K562 (cell line): ENCODE results near the gene IFT122. TPM values are rescaled to one million over a fixed set of nuclear protein-coding genes. Genes with fewer than 3 reads are reported as not detected.

Experiments used
- ATAC-seq: fragments of 200-7000 bp; cut with Tn5 transposase; 3 replicates; pipeline ENCODE4 v1.9.1; 2020; ENCODE audit warnings: moderate library complexity
- BruUV-seq: library from RNA; stranded (reverse); fragments of 400-500 nt; replicated peaks from 2 replicates; lab custom pipeline; 2021; lab: Mats Ljungman, UMichigan
- CTCF ChIA-PET: fragments of 300-600 bp; formaldehyde crosslinking; extraction: SDS; loops from one replicate; lab custom pipeline; 2021; ENCODE audit warnings: low intra/inter-chr PET ratio; lab: Yijun Ruan, JAX
- POLR2A ChIA-PET: fragments of 300-600, 350-650 bp; sonication (Branson Sonifier 250); formaldehyde crosslinking; extraction: SDS; loops from one replicate; lab custom pipeline; 2021; ENCODE audit warnings: antibody characterized with exemption, inconsistent platforms; lab: Yijun Ruan, JAX
- DNase-seq, 4 experiments: peaks; one replicate each; pipeline versions ENCODE4 v3.0.0 to v3.0.0-alpha.2; 2011 to 2018; ENCODE audit warnings: low spot score in 3 of 4, mixed read lengths in 3 of 4; ENCODE audit errors: extremely low read depth in 1 of 4
- FAIRE-seq: peaks from 2 replicates; lab custom pipeline; 2011; peaks lifted over from hg19 to GRCh38; lab: Jason Lieb, UNC
- H2AFZ ChIP-seq: 2 replicates; pipeline ENCODE4 v1.6.0; 2011; ENCODE audit warnings: low read depth, low read length, control low read depth, inconsistent platforms
- H3K27ac ChIP-seq: fragments of 200-600 bp; 3 replicates; pipeline ENCODE4 v1.8.0; 2011; ENCODE audit warnings: low read depth, mild to moderate bottlenecking, control low read depth, inconsistent platforms, low read length, moderate library complexity, mixed read lengths; ENCODE audit errors: extremely low read depth
- H3K27me3 ChIP-seq, 2 experiments: fragments of 300-600 bp in 1 of 2; 2 replicates in 1 of 2; 3 replicates in 1 of 2; pipeline versions ENCODE4 v1.6.0 to v1.8.0; 2011; ENCODE audit warnings: inconsistent platforms in 2 of 2, low read length in 2 of 2, mild to moderate bottlenecking in 1 of 2, mixed read lengths in 1 of 2, moderate library complexity in 1 of 2; ENCODE audit not compliant: control insufficient read depth in 2 of 2, insufficient read depth in 2 of 2
- H3K36me3 ChIP-seq: fragments of 300-600 bp; 3 replicates; pipeline ENCODE4 v1.8.0; 2011; ENCODE audit warnings: mild to moderate bottlenecking, low read length, inconsistent platforms; ENCODE audit not compliant: control insufficient read depth, insufficient read depth
- H3K4me1 ChIP-seq, 2 experiments: fragments of 200-600 bp in 1 of 2; replicated peaks in 1 of 2; 2 replicates in 1 of 2; 3 replicates in 1 of 2; pipeline versions ENCODE4 v1.5.1 to v1.8.0; 2011; ENCODE audit warnings: inconsistent platforms in 2 of 2, low read length in 2 of 2, mild to moderate bottlenecking in 1 of 2, mixed read lengths in 1 of 2, moderate library complexity in 1 of 2; ENCODE audit not compliant: control insufficient read depth in 2 of 2, insufficient read depth in 2 of 2
- H3K4me2 ChIP-seq: 2 replicates; pipeline ENCODE4 v1.6.1; 2011; ENCODE audit warnings: low read length, control low read depth, inconsistent platforms, mixed read lengths; ENCODE audit not compliant: insufficient read depth
- H3K4me3 ChIP-seq: fragments of 200-600 bp; sonication (generic), shearing (Covaris generic); 2 replicates; pipeline ENCODE4 v1.5.1; 2016; ENCODE audit warnings: control low read depth, inconsistent platforms
- H3K79me2 ChIP-seq: fragments of 200-600 bp; 3 replicates; pipeline ENCODE4 v1.8.0; 2011; ENCODE audit warnings: low read length, inconsistent platforms; ENCODE audit not compliant: control insufficient read depth, insufficient read depth
- H3K9ac ChIP-seq, 2 experiments: 2 replicates each; pipeline versions ENCODE4 v1.6.0 to v1.6.1; 2011; ENCODE audit warnings: low read depth in 2 of 2, low read length in 2 of 2, control low read depth in 1 of 2, inconsistent platforms in 1 of 2, mild to moderate bottlenecking in 1 of 2, mixed read lengths in 1 of 2; ENCODE audit not compliant: insufficient read depth in 1 of 2
- H3K9me1 ChIP-seq: one replicate; pipeline ENCODE4 v1.6.0; 2011; ENCODE audit warnings: inconsistent platforms, mild to moderate bottlenecking, low read length, moderate library complexity; ENCODE audit not compliant: control insufficient read depth, insufficient read depth
- H3K9me3 ChIP-seq: replicated peaks from 2 replicates; pipeline ENCODE4 v1.5.1; 2011; ENCODE audit warnings: low read depth, low read length, inconsistent platforms; ENCODE audit not compliant: control insufficient read depth, insufficient read depth
- H4K20me1 ChIP-seq: replicated peaks from 2 replicates; pipeline ENCODE4 v1.6.1; 2011; ENCODE audit warnings: low read length, inconsistent platforms, mixed read lengths; ENCODE audit not compliant: control insufficient read depth, insufficient read depth
- HSF4 ChIP-seq: fragments of 250-450 bp; sonication (Bioruptor Pico); IDR thresholded peaks from 2 replicates; pipeline ENCODE4 v2.1.2; 2022; ENCODE audit warnings: mild to moderate bottlenecking, moderate library complexity, borderline replicate concordance
- KAT7 ChIP-seq: sonication (generic); formaldehyde crosslinking; IDR thresholded peaks from 2 replicates; pipeline ENCODE4 v1.8.0; 2022; ENCODE audit warnings: missing genetic modification reagents, mild to moderate bottlenecking, borderline replicate concordance
- NEUROD1 ChIP-seq: fragments of 150-350 bp; IDR thresholded peaks from 2 replicates; pipeline ENCODE4 v1.6.1; 2014; ENCODE audit warnings: borderline replicate concordance, low read length, low read depth; ENCODE audit not compliant: partially characterized antibody
- RBM14 ChIP-seq: fragments of 200-400 bp; formaldehyde crosslinking; IDR thresholded peaks from 2 replicates; pipeline ENCODE4 v1.6.1; 2018; ENCODE audit warnings: low read depth, mild to moderate bottlenecking, low read length, moderate library complexity, borderline replicate concordance; ENCODE audit not compliant: insufficient read depth
- RNF2 ChIP-seq: sonication (generic); IDR thresholded peaks from 2 replicates; pipeline ENCODE4 v1.6.1; 2016
- SIX5 ChIP-seq, 2 experiments: IDR thresholded peaks; 2 replicates each; pipeline ENCODE4 v1.6.1; 2011; ENCODE audit warnings: low read length in 2 of 2, borderline replicate concordance in 1 of 2, low read depth in 1 of 2, mild to moderate bottlenecking in 1 of 2, moderate library complexity in 1 of 2; ENCODE audit not compliant: insufficient read depth in 1 of 2
- UBTF ChIP-seq, 2 experiments: IDR thresholded peaks; 2 replicates each; pipeline ENCODE4 v1.6.1; 2012; ENCODE audit warnings: improper control_type of control experiment in 2 of 2, low read depth in 2 of 2, low read length in 2 of 2, borderline replicate concordance in 1 of 2
- ZNF12 ChIP-seq: sonication (generic); formaldehyde crosslinking; IDR thresholded peaks from 2 replicates; pipeline ENCODE4 v1.4.0; 2020; ENCODE audit warnings: mild to moderate bottlenecking, missing genetic modification reagents
- ZNF561 ChIP-seq: fragments of 450-650 bp; formaldehyde crosslinking; conservative IDR thresholded peaks from 2 replicates; pipeline ENCODE4 v1.4.0; 2020; ENCODE audit warnings: mild to moderate bottlenecking, moderate library complexity
- ZNF609 ChIP-seq: sonication (generic); formaldehyde crosslinking; IDR thresholded peaks from 2 replicates; pipeline ENCODE4 v1.8.1; 2023; ENCODE audit warnings: missing genetic modification reagents, mild to moderate bottlenecking, borderline replicate concordance
- ZNF639 ChIP-seq, 2 experiments: fragments of 200-800 bp in 1 of 2; sonication (Bioruptor generic) in 1 of 2; sonication (generic) in 1 of 2; formaldehyde crosslinking in 1 of 2; IDR thresholded peaks in 1 of 2; conservative IDR thresholded peaks in 1 of 2; 2 replicates each; pipeline versions ENCODE4 v1.5.0 to v1.6.1; 2016 to 2020; ENCODE audit warnings: missing compliant biosample characterization in 1 of 2, missing genetic modification characterization in 1 of 2, missing genetic modification reagents in 1 of 2
- WGBS: fragments of 100-300 bp; shearing (Covaris generic); methylation state at CpG from one replicate; pipeline ENCODE4 v1.1.6; 2016; ENCODE audit warnings: low coverage, mixed read lengths; ENCODE audit not compliant: insufficient coverage; ENCODE audit errors: missing lambda C conversion rate; 5-methylcytosine and 5-hydroxymethylcytosine counted together
- in situ Hi-C: fragments of 300-500 bp; cut with MboI; formaldehyde crosslinking; loops from 4 replicates; pipeline ENCODE4 v1.15.0; 2018; ENCODE audit warnings: inconsistent platforms, mixed read lengths
- intact Hi-C: fragments of 100-400 bp; cut with micrococcal nuclease; formaldehyde crosslinking; loops from 2 replicates; pipeline ENCODE4 v1.14.2; 2022
- polyA plus RNA-seq, 8 experiments: library from polyadenylated mRNA; depleted of rRNA in 4 of 8; stranded (reverse) in 5 of 8; unstranded in 3 of 8; fragments of >200 nt; fragmentation: Nextera tagmentation in 2 of 8; fragmentation: Illumina TruSeq in 1 of 8; extraction: Ambion mirVana in 2 of 8; extraction: Trizol in 1 of 8; gene quantifications; 2 replicates each; pipeline versions ENCODE4 v1.2.1 to v1.2.3, GENCODE V29; 2011 to 2014; ENCODE audit warnings: inconsistent platforms in 1 of 8, missing spikeins in 1 of 8
- total RNA-seq, 7 experiments: library from RNA; depleted of rRNA in 6 of 7; stranded (reverse); fragments of >200 nt in 6 of 7; fragmentation: Illumina TruSeq in 2 of 7; extraction: Trizol in 2 of 7; gene quantifications; 2 replicates each; pipeline versions ENCODE4 v1.2.1 to v1.2.3, GENCODE V29; 2011 to 2021; ENCODE audit warnings: low replicate concordance in 1 of 7

The IFT122 gene
- total and polyA plus RNA-seq, 9 of the 15 experiments (the other 6 are each of a cell fraction or from before 2014, with no cell fraction given), result 2.4 to 11.5 (median 7.7) TPM

GRCh38 chr3:129419476-129419875 is 20.5 kb upstream of the IFT122 start:
- no peaks in the 10 kb centered on the region for H3K27me3 ChIP-seq
- ChIA-PET CTCF (no interaction called here), POLR2A (interaction anchor here (2.0 kb wide), 1 partner anchor 9 kb away, joined by 5 read pairs; the partner anchor contains the start of gene EFCAB12)
- H3K27ac ChIP-seq, result no peak overlapping the region
- 51% methylated on average over 2 of the region's 4 CpGs for WGBS
- H3K36me3 ChIP-seq, result no peaks in the 10 kb centered on the region
- FAIRE-seq (no peak), DNase-seq (no peak), ATAC-seq (no peak)
- no peaks in the 10 kb centered on the region for H4K20me1 ChIP-seq
- H3K9me3 ChIP-seq, result no peaks in the 10 kb centered on the region
- no peak overlapping the region for H3K9ac ChIP-seq
- H3K79me2 ChIP-seq, result no peaks in the 10 kb centered on the region
- intact Hi-C loops, result loop anchor here (10.0 kb wide), 1 partner anchor 95 kb away; no protein-coding TSS in a partner anchor
- in situ Hi-C loops, result no loop called here
- no peak overlapping the region for H2AFZ ChIP-seq
- H3K9me1 ChIP-seq, result no peaks in the 10 kb centered on the region
- H3K4me1 ChIP-seq, result peaks cover 20 to 31% of the 10 kb centered on the region in 2 experiments; a peak in 4 of 5 replicates
- H3K4me3 ChIP-seq, result no peak overlapping the region
- H3K4me2 ChIP-seq, result no peak overlapping the region
- BruUV-seq, result no TSS peak
- TF ChIP-seq RNF2, result no peak
- TF ChIP-seq KAT7 (CRISPR knock-in tag), result no peak
- no peak for TF ChIP-seq SIX5 (IDR thresholded peaks at IDR 0.05; ENCODE audit: borderline replicate concordance in 1 of 2, insufficient read depth in 1 of 2, low read depth in 1 of 2, low read length in 2 of 2)
- no peak for TF ChIP-seq UBTF (IDR thresholded peaks at IDR 0.05; ENCODE audit: borderline replicate concordance in 1 of 2, low read depth in 2 of 2, low read length in 2 of 2)
- no peak for TF ChIP-seq ZNF639 (CRISPR knock-in tag; conservative IDR thresholded peaks at IDR 0.05 in 1 of 2, IDR thresholded peaks at IDR 0.05 in 1 of 2)
- TF ChIP-seq HSF4, result no peak
- TF ChIP-seq ZNF12 (CRISPR knock-in tag), result no peak
- no peak for TF ChIP-seq RBM14
- TF ChIP-seq ZNF561, result no peak
- no peak for TF ChIP-seq NEUROD1
- TF ChIP-seq ZNF609 (CRISPR knock-in tag), result no peak
